HG03432 (cell line): ENCODE results near the gene SPPL2C.
"Not testable (repeated sequence)": the region's sequence is repeated elsewhere in the genome, so short reads cannot be mapped to it uniquely, and the experiment has no call there.

Experiments used
- ATAC-seq: cut with Tn5 transposase; IDR thresholded peaks from one replicate; pipeline ENCODE4 v1.9.1; 2021; ENCODE audit warnings: mild to moderate bottlenecking, moderate library complexity; ENCODE audit not compliant: unreplicated experiment

Gene SPPL2C

DNA sequence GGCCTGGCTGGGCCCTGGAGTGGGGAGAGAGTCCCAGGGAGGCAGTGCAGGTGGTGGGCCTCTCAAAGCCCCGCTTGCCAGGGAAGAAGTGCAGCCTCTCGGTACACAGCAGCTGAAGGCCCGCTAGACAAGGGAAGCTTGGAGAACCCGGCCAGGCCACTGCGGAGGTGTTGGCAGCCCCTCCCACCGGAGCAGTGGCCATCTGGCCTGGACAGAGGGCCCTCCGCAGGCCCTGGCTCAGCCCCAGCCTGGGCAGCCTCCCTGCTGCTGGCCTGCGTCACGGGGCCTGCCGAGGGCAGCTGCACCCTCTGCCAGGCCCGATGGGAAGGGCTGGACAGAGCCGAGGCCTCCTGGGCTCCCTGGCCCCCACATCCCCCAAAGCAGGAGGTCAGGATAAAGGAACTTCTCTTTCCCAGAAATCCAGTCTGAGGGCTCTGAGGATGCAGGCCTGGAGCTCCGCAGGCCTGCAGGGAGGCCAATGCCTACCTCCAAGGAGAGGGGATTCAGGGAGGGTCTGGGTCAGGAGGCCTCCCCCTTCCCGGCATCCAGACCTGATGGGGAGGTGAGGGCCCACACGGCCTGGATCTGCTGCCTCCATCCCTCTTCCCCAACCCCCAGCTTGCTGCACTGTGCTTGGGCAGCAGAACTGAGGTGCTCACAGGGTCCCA lies 4.3 kb downstream of the SPPL2C start:
- ATAC-seq, result no peak

DNA sequence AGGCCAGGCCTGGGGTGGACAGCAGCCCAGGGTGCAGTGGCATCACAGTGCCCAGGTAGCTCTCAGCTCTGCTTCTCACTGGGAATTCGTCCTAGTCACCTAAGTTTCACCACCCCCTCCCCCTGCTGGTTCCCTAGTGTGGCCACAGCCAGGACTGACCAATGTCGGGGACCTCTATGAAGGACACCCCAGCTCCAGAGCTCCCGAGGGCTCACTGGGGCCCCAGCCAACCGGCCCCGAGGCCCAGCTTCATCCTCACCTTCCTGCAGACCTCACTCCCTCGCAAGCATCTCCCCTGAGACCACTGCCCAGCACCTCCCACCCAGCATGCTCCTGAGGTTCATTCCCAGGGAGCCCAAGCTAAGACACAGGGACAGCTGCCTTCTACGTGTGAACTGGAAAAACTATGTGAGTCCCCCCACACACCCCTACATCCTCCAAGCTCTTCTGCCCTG lies 4.9 kb downstream of the SPPL2C start:
- no peak for ATAC-seq

- ATAC-seq, result no peak
Measured at GRCh38 chr17:45850011-45850410, 5.3 kb downstream of the SPPL2C start.

DNA sequence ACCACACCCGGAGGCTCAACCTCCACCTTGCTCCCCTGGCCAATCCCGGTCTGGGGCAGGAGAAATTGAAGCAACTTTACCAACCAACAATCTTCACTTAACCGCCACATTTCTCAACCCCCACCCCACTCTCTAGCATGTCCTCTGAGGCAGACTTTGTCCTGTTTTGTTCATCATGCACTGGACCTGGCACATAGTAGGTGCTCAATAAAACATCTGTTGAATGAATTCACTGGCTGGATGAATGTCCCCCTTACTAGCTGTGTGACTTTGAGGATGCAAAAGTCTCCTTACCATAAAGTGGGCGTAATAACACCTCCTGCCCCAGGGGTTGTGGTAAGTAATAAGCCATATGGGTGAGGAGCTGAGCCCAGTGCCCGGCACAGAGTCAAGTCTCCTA lies 5.8 kb downstream of the SPPL2C start:
- ATAC-seq, result no peak

- ATAC-seq, result no peak
Measured at GRCh38 chr17:45851022-45851421, 6.3 kb downstream of the SPPL2C start.

- ATAC-seq, result no peak
Measured at GRCh38 chr17:45851464-45851863, 6.8 kb downstream of the SPPL2C start.

GRCh38 chr17:45851873-45852272 lies 7.2 kb downstream of the SPPL2C start:
- ATAC-seq, result no peak

DNA sequence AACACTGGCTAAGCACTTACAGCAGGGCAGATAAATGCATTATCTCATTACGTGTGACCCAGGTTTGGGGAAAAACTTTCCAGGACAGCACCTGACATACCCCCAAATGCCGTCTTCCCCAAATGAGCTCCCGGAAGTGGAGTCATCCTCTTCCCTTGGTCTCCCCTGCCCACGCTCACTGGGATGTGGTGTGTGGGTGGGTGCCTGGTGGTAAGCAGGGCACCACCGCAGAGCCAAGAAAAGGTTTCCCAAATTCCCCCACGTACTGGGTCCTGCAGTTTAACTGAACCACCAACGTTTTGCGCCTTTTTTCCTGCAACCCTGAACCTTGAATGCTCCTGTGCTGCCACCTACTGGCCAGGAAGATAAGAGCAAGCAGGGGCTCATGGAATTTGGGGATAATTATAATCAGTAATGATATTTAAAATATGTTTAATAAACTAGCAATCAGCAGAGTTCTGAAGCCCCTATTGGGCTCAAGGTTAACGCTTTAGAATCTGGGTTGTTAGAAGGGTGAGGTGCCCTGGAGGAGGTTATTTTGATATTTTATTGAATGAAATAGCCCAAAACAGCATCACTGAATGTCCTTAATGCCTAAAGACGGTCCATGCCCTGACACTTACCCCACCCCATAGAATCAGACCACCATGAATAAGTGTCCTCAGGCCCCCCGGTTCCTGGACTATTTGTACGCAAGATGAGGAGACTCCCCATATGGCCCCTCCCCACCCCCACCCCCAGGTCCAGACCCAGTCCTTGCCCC lies 8.0 kb downstream of the SPPL2C start:
- no peak for ATAC-seq

GRCh38 chr17:45854209-45854608 lies 9.5 kb downstream of the SPPL2C start:
- ATAC-seq, result no peak

GRCh38 chr17:45855691-45856336 lies 11.1 kb downstream of the SPPL2C start:
- ATAC-seq, result no peak

GRCh38 chr17:45857977-45858708 lies 13.5 kb downstream of the SPPL2C start:
- ATAC-seq, result no peak

DNA sequence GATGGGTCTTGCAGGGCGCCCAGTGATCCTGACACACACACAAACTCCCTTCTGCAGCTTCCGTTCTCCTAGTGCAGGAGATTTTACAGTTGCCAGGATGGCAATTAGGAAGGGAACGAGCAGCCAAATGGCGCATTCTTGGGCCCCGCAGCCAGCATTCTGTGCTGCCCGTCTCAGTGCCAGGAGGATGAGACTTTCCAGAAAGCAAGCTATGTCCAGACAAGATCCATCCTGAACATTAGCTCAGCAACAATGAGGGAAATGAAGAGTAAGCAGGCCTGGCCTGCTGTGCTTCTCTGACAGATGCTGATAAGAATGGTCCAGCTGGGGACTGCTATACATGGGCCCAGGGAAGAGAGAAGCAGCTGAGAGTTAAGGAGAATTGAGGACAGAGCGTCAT lies 16.5 kb downstream of the SPPL2C start:
- ATAC-seq, result no peak

DNA sequence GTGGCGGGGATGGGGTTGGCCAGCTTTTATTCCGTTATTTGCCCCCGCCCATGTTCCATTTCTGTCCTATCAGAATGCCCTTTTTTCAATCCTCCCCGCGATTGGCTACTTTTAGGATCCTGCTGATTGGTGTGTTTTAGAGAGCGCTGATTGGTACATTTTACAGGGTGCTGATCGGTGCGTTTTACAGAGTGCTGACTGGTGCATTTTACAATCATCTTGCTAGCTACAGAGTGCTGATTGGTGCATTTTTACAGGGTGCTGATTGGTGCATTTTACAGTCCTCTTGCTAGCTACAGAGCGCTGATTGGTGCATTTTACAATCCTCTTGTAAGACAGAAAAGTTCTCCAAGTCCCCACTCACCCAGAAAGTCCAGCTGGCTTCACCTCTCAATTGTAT lies 17.4 kb downstream of the SPPL2C start:
- ATAC-seq, result not testable (repeated sequence)

DNA sequence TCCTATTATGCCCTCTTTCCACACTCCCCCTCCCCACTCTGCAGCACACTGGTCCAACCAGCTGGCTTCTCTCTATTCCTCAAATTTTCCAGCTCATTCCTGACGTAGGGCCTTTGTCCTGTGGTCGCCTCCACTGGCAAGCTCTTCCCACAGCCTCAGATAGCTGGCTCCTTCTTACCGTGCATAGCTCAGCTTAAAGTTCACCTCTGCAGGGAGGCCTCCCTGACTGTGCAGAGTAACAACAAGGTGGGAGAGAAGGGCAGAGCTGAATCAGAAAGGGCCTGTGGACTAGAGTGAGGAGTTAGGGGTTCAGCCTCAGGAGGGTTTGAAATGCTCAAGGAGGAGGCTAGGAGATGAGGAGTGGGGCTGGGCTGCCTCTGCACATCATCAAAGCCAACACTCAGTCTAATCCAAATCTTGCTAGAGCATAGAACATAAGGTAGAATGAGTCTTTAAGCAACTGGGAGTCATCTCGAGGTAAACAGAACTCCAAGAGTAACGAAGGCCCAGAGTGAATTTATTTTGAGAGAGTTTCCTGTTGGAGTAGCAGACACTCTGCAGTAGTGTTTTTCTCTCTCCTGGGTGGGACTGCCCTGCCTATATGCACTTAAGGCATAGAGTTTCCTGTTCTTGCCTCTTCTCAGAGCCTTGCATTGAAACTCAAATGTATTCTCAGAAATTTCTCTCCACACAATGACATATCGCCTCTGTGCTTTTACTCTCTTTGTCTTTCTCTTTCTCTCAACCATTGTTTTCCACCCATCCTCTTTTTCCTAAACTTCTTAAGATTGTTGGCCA lies 19.4 kb downstream of the SPPL2C start:
- ATAC-seq, result no peak

DNA sequence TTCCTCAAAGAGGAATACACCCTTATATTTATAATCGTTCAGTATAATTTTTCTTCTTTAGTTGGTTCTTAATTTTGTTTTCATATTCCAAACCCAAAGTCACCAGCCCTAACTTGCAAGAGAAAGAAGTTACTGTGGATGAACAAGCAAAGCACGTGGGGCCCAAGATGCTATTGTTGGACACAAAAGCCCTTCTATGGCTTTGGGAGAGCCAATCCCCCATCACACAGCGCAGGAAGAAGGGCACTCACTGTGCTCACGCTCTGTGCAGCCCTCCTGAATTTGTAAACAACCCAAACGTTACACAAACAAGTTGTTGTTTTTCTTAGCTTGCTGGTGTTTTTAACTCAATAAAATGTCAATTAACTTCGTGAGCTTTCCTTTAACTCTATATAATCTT lies 22.5 kb downstream of the SPPL2C start:
- ATAC-seq, result no peak

DNA sequence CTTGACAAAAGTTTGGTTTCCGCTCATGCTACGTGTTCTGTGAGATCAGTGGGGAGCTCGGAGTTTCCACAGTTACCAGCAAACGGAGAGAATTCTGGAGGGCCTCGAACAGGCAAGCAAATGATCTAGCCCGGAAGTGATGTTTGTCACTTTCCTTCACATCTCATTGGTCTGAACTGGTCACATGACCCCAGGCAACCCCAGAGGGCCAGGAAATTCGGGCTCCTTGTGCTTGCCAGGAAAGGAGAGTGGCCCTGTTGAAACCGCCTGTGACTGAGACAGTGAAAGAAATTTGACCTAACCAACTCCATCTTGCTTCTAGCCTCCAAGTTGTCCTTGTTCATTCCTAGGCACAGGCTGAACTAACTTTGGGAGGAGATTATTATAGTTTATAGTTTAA lies 23.0 kb downstream of the SPPL2C start:
- ATAC-seq, result no peak

DNA sequence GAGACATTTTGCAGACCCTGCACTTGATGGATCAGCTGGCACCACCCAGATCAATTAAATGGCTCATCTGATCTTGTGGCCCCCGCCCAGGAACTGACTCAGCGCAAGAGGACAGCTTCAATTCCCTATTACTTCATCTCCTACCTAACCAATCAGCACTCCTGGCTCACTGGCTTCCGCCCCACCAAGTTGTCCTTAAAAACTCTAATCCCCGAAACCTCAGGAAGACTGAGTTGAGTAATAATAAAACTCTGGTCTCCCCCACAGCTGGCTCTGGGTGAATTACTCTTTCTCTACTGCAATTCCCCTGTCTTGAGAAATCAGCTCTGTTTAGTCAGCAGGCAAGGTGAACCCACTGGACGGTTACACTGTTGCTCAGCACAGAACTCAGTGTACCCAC lies 23.6 kb downstream of the SPPL2C start:
- no peak for ATAC-seq

DNA sequence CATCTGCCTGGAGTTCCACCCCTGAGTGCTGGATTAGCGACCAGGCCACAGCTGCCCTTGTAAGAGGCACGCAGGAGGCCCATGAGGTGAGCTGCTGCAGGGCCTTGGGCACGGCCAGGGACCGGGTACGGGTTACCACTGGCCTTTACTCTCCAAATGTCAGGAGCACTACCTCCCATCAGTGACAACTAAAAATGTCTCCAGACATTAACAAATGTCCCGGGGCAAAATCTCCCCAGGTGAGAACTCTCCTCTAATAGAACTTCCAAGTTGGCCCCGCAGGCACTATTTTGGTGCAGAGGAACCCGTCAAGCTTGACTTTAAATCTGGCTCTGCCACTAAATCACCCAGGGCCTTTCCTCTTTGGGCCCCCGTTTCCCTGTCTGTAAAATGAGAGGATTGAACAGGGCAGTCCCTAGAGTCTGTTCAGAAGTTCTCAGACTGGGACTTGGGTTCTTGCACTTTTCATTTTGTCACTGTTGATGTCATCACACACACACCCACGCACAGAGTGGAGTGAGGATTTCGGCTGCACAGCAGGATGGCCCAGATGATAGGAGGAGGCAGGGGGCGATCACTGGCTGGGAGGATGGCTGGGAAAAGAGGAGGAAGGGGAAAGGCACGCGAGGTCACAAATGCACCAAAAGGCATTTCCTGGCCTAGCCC lies 25.1 kb downstream of the SPPL2C start:
- ATAC-seq, result no peak

GRCh38 chr17:45870342-45870974 lies 25.8 kb downstream of the SPPL2C start:
- no peak for ATAC-seq

- ATAC-seq, result no peak
Measured at GRCh38 chr17:45871718-45872117, 27.0 kb downstream of the SPPL2C start.
